GM18868 (cell line): ENCODE data around the gene SLC27A2.

Experiments
- ATAC-seq: cut with Tn5 transposase; IDR thresholded peaks from one replicate; pipeline ENCODE4 v1.9.1; 2021; ENCODE audit warnings: mild to moderate bottlenecking, moderate library complexity; ENCODE audit not compliant: unreplicated experiment

The SLC27A2 gene

GRCh38 chr15:50262533-50262932, 80.5 kb downstream of the SLC27A2 start:
- no peak for ATAC-seq

DNA sequence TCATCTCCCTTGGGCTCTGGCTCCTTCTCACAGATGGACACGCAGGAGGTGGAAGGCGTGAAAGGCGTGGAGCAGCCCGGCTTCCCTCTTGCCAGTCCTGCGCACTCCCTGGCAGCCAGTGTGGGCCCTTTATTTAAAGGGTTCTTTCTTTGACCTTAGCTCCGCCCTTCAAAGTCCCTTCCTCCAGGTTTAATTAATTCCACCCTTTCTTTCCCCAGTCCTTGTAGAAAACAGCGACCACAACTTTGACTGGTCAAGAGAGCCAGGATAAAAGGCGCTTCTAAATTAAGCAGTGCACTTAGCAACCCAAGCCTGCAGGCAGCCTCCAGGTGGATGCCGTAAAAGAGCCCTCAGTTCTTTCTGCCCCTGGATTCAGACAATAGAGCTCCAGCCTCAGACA, 83.6 kb downstream of the SLC27A2 start, which contains the start of gene HDC:
Gene HDC, minus strand, starts transcription at position 107 of the 400 bp plus-strand sequence. Its CDS starts 103 bp downstream, at position 4.
- no peak for ATAC-seq

DNA sequence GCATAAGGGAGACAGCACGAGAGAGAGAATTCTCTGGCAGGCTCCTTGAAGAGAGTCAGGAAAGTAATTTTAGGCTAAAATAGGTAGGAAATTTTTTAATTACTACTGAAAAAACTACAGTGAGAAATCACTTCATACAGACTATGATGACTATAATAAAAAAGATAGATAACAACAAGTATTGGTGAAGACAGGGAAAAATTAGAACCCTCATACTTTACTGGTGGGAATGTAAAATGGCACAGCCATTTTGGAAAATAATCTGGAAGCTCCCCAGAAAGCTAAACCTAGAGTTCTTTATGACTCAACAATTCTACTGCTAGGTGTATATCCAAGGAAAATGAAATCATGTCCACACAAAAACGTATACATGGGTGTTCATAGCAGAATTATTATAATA, 85.6 kb downstream of the SLC27A2 start:
- ATAC-seq = no peak

GRCh38 chr15:50275091-50275490, 93.1 kb downstream of the SLC27A2 start:
- ATAC-seq = no peak

- no peak for ATAC-seq
These were observed 93.9 kb downstream of the SLC27A2 start for GRCh38 chr15:50275908-50276307.

DNA sequence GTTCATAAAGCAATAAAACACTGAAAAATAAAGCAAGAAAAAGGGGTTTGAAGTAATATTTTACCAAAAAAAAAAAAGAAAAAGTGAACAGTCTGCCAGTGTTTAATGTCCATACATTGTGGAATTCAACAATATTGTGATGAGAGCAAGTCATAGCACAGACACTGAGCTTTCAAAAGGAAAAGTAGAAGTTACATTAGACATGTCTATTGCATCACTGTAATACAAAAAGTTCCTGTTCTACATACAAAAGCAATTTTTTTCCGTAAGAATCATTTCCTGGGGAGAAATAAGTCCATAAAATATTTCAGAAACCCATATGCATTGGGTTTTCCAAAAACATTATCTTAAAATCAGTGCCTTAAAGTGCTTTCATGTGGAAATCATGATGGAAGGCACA, 95.4 kb downstream of the SLC27A2 start:
- no peak for ATAC-seq

GRCh38 chr15:50278496-50278895, 96.5 kb downstream of the SLC27A2 start:
- ATAC-seq = no peak

DNA sequence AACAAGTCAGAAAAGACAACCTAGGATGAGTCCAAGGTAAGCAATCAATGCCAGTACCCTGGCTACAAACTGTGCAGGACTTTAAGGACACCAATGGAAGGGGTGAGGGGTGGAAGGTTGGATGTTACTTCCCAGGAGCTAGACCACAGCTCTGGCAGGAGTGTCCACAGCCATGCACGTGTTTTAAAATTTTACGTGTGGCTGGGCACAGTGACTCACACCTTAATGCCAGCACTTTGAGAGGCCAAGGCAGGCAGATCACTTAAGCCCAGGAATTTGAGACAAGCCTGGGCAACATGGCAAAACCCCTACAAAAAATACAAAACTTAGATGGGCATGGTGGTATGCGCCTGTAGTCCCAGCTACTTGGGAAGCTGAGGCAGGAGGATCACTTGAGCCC, 98.3 kb downstream of the SLC27A2 start:
- ATAC-seq = no peak

DNA sequence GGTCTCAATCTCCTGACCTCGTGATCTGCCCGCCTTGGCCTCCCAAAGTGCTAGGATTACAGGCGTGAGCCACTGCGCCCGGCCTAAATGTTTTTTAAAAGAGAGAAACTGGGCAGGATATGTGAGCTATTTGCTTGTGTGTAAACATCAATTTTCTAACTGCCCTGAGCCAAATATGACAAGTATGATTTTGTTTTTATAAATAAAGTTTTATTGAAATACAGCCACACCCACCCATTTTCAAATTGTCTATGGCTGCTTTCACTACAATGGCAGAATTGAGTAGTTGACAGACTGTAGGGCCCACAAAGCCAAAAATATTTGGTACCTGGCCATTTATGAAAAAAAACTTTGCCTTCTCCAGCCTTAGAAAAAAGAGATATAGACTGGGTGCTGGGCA, 99.4 kb downstream of the SLC27A2 start:
- ATAC-seq = no peak
